NCI-H128 (cell line): ENCODE results near the gene ODAD3.
A peak's percentile ranks its signal among the peaks of the same experiment; 100 is the strongest.
"Not testable (repeated sequence)": the region's sequence is repeated elsewhere in the genome, so short reads cannot be mapped to it uniquely, and the experiment has no call there.

ENCODE experiments used
- DNase-seq: peaks from one replicate; lab custom pipeline; 2025; ENCODE audit not compliant: unreplicated experiment; lab: John Stamatoyannopoulos, UW

ODAD3 gene

GRCh38 chr19:11408591-11408990 is 26.3 kb downstream of the ODAD3 start:
- no peak for DNase-seq

DNA sequence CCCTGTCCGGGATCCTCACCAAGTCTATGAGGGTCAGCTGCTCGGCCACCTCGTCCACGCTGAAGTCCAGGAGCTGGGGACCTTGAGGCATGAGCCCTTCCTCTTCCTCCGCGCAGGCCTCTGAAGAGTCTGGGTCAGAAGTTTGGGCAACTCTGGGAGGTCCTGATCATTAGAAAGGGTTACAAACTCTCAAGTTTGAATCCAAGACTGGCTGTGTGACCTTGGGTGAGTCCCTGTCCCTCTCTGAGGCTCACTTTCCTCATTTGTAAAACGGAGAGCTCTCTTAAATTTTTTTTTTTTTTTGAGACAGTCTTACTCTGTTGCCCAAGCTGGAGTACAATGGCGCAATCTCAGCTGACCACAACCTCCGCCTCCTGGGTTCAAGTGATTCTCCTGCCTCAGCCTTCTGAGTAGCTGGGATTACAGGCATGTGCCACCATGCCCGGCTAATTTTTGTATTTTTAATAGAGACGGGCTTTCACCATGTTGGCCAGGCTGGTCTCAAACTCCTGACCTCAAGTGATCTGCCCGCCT is 28.2 kb downstream of the ODAD3 start:
- DNase-seq: not testable (repeated sequence)

GRCh38 chr19:11405846-11406643 is 28.9 kb downstream of the ODAD3 start:
- DNase-seq: no peak

DNA sequence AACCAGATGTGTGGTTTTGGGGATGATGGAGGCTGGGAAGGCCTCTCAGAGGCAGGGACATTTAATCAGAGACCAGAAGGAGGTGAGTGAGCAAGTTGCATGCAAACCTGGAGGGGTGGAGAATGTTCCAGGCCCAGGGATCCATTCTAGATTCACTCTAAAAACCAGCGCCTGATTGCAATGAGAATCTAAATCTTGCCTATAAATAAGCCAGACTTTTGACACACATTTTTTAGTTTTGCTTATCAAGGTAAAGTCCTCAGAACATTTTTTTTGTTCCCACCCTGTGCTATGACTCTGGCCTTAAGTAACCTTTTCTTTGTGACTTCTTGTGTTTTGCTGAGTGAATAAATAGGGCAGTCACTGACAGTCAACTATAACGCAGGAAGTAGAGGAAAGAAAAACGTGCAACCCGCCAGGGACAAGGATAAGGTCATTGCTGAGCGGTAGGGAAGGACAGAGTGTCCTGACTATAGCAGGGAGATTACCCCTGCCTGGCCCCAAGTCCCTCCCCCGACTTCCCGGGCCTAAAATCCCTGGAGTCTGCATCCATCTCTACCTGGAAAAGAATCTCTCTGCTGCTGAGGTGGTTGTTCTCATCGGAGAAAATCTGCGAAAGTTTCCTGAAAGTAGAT is 30.2 kb downstream of the ODAD3 start:
- no peak for DNase-seq

DNA sequence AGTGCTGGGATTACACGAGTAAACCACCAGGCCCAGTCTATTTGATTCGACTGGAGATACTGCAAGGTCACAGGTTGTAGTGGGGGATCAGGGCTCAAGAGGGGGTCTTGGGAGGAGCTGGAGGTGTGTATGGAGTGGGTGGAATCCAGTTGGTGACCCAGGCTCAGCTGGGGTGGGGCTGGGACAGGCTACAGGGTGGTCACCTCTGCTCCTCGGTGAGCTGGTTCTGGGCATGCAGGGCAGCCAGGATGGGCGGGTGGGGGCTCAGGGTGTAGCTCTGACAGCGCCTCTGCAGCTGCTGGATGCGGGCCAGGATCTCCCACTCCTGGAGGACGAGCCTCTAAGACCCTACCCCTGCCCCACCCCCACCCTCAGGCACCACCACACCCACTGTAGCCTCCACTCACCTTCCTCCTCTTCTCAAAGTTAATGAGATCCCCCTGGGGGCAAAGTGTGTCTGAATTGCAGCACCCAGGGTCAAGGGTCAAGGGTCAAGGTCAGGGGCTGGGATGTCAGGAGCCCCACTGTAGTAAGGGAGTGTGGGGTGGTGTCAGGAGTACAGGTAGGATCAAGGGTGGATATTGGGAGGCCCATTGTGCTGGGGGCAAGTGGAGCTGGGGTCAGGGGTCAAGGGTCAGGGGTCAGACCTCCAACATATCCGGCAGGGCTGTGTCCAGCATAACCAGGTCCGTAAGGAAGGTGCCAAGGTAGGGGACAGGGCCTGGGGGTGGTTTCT is 32.9 kb downstream of the ODAD3 start:
- DNase-seq: no peak

- DNase-seq: no peak
Measured at GRCh38 chr19:11400798-11401197, 34.1 kb downstream of the ODAD3 start.

DNA sequence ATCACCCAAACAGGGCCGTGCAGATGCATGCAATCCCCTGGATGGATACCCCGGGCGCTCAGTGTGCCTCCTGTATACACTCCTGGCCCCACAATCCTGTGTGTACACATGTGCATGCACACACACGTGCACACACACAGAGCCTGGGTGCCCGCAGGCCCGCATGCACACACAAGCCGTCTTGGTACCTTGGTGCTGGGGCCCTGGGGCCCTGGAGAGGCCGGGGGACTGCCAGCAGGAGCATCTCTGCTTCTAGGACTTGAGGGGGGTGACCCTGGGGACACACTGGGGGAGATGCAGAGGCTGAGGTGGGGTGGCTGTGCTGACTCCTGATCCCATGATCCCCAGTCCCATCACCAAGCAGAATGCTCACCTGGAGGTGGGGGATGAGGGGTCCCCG is 35.3 kb downstream of the ODAD3 start:
- no peak for DNase-seq

DNA sequence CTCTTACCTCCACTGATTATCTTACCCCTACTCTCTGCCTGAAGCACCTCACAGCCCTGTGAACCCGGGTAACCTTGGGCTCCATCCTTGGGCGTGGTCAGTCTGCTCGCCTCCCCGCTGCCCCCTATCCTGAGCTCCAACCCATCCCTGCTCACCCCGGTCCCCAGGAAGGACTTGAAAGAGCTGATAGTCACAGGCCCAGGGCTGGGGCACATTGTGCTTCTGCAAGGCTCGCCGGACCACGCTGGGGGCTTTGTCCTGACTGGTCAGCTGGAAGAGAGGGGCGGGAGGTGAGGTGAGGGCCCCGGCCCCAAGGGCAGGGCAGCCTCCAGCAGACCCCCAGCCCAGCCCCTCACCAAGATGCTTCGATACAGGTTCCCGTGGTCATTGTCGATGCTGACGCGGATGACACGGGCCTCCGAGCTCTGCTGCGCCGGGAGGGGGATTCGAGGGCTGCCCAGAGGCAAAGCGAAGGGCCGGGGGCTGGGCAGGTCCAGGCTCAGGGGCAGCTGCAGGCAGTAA is 37.8 kb downstream of the ODAD3 start:
- no peak for DNase-seq

DNA sequence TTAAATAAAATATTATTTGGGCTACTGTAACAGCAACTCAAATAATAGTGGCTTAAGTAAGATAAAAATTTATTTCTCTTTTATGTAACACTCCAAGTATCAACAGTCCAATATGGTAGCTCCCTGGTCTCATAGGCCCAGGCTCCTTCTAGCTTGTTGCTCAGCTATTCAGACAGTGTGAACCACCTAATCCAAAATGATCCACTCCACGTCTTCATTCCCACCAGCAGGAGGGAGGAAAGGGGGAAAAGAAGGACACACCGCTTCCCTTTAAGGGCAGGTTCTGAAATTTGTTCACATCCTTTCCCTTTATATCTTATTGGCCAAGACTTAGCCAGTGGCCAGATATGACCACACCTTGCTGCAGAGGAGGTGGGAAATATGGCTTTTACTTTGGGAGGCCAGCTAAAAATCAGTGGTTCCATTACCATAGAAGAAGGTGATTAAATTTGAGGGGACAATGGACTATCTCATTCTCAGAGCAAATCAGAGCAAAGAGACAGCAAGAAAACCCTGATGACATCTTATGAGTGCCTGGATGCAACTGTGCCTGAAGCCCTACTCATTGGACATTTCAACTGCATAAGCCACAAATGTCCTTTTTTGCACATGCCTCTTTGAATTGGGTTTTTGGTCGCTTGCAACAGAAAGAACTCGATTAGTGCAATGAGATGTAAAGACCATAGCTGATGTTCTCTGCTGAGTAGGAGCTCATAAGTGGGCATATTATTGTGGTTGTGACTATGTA is 43.8 kb downstream of the ODAD3 start:
- no peak for DNase-seq

DNA sequence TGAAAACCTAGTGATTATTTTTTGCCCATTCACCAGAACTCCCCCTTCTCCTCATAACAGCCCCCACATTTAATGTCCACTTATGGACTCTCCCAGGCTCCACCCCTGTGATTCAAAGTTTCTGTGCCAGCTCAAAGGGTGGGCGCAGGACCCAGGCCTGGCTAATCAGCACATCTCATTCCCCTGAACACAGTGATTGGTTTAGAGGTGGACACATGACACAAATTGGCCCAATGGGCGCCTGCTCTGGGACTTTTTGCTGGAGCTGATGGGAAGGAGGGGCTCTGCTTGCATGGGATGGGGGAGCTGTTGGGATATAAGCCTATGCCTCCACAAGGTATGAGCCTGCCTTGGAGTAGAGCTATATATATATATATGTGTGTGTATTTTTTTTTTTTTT is 44.6 kb downstream of the ODAD3 start:
- no peak for DNase-seq

DNA sequence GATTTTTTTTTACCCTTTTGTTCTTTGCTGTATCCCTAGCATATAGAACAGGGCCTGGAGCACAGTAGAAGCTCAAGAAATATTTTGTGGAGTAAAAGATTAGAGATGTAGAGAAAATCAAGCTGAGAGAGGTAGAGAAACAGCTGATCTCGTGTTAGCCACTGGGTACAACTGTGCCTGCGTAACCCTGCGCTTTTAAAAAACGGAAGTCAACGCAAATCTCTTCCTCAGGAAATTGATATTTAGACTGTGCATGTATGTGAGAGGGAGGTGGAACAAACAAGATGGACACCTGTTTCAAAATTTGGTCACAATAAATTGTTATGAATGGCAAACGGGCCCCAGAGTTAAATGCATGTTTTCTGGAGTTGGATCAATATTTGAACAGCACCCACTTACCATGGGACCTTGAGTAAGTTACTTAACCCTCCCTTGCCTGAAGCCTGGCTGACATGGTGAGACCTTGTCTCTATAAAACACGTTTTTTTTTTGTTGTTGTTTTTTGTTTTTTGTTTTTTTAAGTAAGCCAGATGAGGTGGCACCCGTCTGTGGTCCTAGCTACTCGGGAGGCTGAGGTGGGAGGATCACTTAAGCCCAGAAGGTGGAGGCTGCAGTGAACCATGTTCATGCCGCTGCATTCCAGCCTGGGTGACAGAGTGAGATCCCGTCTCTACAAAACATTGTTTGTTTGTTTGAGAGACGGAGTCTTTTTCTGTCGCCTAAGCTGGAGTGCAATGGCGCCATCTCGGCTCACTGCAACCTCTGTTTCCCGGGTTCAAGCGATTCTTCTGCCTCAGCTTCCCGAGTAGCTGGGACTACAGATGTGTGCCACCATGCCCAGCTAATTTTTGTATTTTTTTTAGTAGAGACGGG is 47.5 kb downstream of the ODAD3 start:
- DNase-seq: no peak

DNA sequence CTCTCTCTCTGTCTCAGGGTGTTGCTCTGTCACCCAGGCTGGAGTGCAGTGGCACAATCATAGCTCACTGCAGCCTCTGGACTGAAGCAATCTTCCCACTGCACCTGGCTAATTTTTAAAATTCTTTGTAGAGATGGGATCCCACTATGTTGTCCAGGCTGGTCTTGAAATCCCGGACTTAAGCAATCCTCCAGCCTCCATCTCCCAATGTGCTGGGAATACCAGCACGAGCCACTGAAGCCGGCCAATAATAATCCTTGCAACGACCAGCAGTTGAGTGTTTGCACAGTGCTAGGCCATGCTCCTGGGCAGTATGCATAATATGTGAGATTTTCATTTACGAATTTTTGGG is 50.2 kb downstream of the ODAD3 start:
- no peak for DNase-seq

DNA sequence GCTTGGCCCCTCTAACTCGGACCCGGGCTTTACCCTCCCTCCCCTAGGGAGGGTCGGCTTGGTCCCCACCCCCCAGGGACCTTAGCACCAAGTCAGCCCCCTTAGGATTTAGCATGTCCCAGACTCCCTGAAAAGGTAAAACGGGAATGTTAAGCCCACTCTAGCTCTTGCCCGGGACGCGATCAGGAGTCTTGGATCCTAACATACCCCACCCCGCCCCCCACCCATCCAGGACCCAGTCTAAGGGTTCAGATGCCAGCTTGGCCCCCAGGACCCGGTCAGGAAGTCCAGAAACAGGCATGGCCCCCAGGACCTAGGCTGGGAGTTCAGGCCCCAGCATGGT is 51.2 kb downstream of the ODAD3 start:
- no peak for DNase-seq

DNA sequence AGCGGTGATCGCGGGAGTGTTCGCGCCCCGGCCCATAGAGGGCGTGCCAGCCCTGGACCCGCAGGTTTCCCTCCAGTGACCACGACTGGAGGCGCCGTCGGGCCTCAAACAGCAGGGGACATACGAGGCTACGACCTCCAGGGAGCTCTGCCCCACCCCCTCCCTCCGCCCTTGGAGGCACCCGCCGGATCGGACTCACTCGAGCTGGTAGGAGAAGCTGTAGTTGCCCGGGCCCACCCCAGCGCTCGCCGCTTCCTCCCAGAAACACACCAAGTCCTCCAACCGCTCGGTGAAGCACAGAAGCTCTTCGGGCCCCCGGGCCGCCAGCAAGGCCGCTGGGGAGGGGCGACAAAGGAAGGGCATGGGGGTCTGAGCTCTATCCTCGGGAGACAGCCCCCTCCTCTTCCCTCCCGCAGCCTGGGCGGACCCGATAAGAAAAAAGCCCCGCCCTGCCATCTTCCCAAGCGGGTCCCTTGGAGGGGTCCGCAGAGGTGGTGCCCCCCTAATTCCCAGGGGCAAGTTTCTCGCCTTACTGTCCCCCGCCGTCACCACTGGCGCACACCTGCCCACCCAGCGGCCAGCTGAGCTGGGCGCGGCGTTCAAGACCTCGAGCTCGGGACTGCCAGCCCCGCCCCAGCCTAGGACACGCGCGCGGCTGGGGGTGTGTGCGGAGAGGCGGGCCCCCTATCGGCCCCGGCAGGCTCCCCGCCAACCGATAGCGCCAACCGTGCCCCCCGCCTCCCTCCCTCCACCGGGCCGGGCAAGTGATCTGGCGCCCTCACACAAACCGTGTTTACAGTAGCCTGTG is 51.8 kb downstream of the ODAD3 start:
- peak; percentile 22 for DNase-seq

- DNase-seq: no peak
Measured at GRCh38 chr19:11380653-11381537, 54.0 kb downstream of the ODAD3 start.

- DNase-seq: no peak
Measured at GRCh38 chr19:11379857-11380350, 55.0 kb downstream of the ODAD3 start.

GRCh38 chr19:11379269-11379845 is 55.6 kb downstream of the ODAD3 start:
- DNase-seq: not testable (repeated sequence)
